ENCODE results near the gene TLE5.

Gene TLE5
- total RNA-seq = 143 to 576 (median 377) reads per million in 3 experiments

- peak; percentile 78 for DNase-seq
Observed at GRCh38 chr19:3062165-3063105, at the start of gene TLE5. Gene TLE5 (minus strand): TSS chr19:3062495. CDS start chr19:3062200, 295 bp downstream.

- no peak for DNase-seq
Observed at GRCh38 chr19:3111586-3112247, 49.4 kb upstream of the TLE5 start.

- DNase-seq = no peak
Observed at GRCh38 chr19:3110126-3110825, 48.0 kb upstream of the TLE5 start.

GRCh38 chr19:3109491-3109890, 47.2 kb upstream of the TLE5 start:
- DNase-seq = no peak

GRCh38 chr19:3108775-3109174, 46.5 kb upstream of the TLE5 start:
- peak; percentile 60 for DNase-seq

GRCh38 chr19:3107658-3108057, 45.4 kb upstream of the TLE5 start:
- no peak for DNase-seq

- DNase-seq = no peak
Observed at GRCh38 chr19:3106509-3107141, 44.3 kb upstream of the TLE5 start.

- no peak for DNase-seq
Observed at GRCh38 chr19:3105641-3106508, 43.6 kb upstream of the TLE5 start.

GRCh38 chr19:3104708-3104983, 42.4 kb upstream of the TLE5 start:
- DNase-seq = no peak

- DNase-seq = no peak
Observed at GRCh38 chr19:3102239-3103140, 40.2 kb upstream of the TLE5 start.

- DNase-seq = no peak
Observed at GRCh38 chr19:3100747-3101730, 38.7 kb upstream of the TLE5 start.

- DNase-seq = no peak
Observed at GRCh38 chr19:3100331-3100730, 38.0 kb upstream of the TLE5 start.

GRCh38 chr19:3099347-3100145, 37.3 kb upstream of the TLE5 start:
- DNase-seq = no peak

- DNase-seq = peak; percentile 29
Observed at GRCh38 chr19:3098515-3099346, 36.4 kb upstream of the TLE5 start.

GRCh38 chr19:3098141-3098514, 35.8 kb upstream of the TLE5 start:
- no peak for DNase-seq

GRCh38 chr19:3097442-3097871, 35.2 kb upstream of the TLE5 start:
- DNase-seq = no peak

- DNase-seq = no peak
Observed at GRCh38 chr19:3096902-3097326, 34.6 kb upstream of the TLE5 start.

All from central memory CD4-positive, alpha-beta T cell (primary cell).